Retina (tissue), 1 donor: ENCODE data around the gene CALN1.
A peak's percentile ranks its signal among the peaks of the same experiment; 100 is the strongest.

Experiments
- DNase-seq: peaks from one replicate; pipeline ENCODE4 v3.0.0-alpha.2; 2016

The CALN1 gene

GRCh38 chr7:72321637-72322036 lies 90.5 kb downstream of the CALN1 start:
- no peak for DNase-seq

GRCh38 chr7:72321081-72321480 lies 91.1 kb downstream of the CALN1 start:
- no peak for DNase-seq

- no peak for DNase-seq
Observed at GRCh38 chr7:72317341-72317740, 94.8 kb downstream of the CALN1 start.

GRCh38 chr7:72316148-72316547 lies 96.0 kb downstream of the CALN1 start:
- no peak for DNase-seq

- DNase-seq: no peak
Observed at GRCh38 chr7:72313906-72314305, 98.2 kb downstream of the CALN1 start.

- DNase-seq: no peak
Observed at GRCh38 chr7:72310301-72310700, 101.8 kb downstream of the CALN1 start.

- no peak for DNase-seq
Observed at GRCh38 chr7:72309476-72309875, 102.7 kb downstream of the CALN1 start.

GRCh38 chr7:72308986-72309385 lies 103.2 kb downstream of the CALN1 start:
- DNase-seq: no peak

- DNase-seq: peak; percentile 16
Observed at GRCh38 chr7:72307566-72307965, 104.6 kb downstream of the CALN1 start.

- DNase-seq: no peak
Observed at GRCh38 chr7:72298912-72299311, 113.2 kb downstream of the CALN1 start.

GRCh38 chr7:72298091-72298490 lies 114.0 kb downstream of the CALN1 start:
- no peak for DNase-seq

GRCh38 chr7:72297636-72298035 lies 114.5 kb downstream of the CALN1 start:
- DNase-seq: no peak

GRCh38 chr7:72292794-72293193 lies 119.3 kb downstream of the CALN1 start:
- no peak for DNase-seq

- no peak for DNase-seq
Observed at GRCh38 chr7:72292118-72292517, 120.0 kb downstream of the CALN1 start.

- DNase-seq: no peak
Observed at GRCh38 chr7:72286519-72286918, 125.6 kb downstream of the CALN1 start.

GRCh38 chr7:72283309-72283708 lies 128.8 kb downstream of the CALN1 start:
- DNase-seq: no peak

GRCh38 chr7:72281308-72281707 lies 130.8 kb downstream of the CALN1 start:
- no peak for DNase-seq

- no peak for DNase-seq
Observed at GRCh38 chr7:72279203-72279602, 132.9 kb downstream of the CALN1 start.

GRCh38 chr7:72278550-72278949 lies 133.6 kb downstream of the CALN1 start:
- no peak for DNase-seq

- no peak for DNase-seq
Observed at GRCh38 chr7:72275382-72276070, 136.6 kb downstream of the CALN1 start.

GRCh38 chr7:72272479-72272878 lies 139.7 kb downstream of the CALN1 start:
- DNase-seq: no peak

- DNase-seq: no peak
Observed at GRCh38 chr7:72268796-72269195, 143.3 kb downstream of the CALN1 start.

- DNase-seq: no peak
Observed at GRCh38 chr7:72268090-72268489, 144.0 kb downstream of the CALN1 start.

- no peak for DNase-seq
Observed at GRCh38 chr7:72267291-72267800, 144.8 kb downstream of the CALN1 start.

- no peak for DNase-seq
Observed at GRCh38 chr7:72266771-72267170, 145.4 kb downstream of the CALN1 start.
